Measurements from ENCODE around the gene BEND6. TPM values are rescaled to one million over a fixed set of nuclear protein-coding genes. Genes with fewer than 3 reads are reported as not detected.

Gene BEND6
- polyA plus RNA-seq, 1 donor (not counting 4 experiments of a cell fraction or from before 2014, with no cell fraction given), result 1.0 TPM

DNA sequence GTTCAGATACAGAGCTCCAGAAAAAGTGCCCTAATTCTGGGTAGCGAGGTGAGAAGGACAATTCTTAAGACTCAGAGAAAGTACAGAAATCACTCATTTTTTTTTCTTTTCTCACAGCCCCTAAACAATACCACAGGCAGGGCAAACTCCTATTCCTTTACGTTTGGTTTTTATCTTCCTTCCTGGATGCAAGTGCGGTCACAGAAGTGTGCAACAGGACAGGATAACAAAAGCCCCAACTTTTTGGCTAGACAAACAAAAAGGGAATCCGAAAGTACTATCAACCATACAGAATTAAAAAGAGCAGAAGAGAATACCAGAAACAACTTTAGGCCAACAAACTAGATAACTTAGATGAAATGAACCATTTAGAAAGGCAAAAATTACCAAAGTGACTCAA lies 18.4 kb upstream of the BEND6 start:
- Histone ChIP-seq H3K4me2 (ENCODE audit: control insufficient read depth, extremely low read depth, insufficient read depth, low read depth, low read length) (no peak overlapping the region), H3K79me2 (ENCODE audit: control insufficient read depth, insufficient read depth, low read length) (no peaks in the 10 kb centered on the region)
- no peak for FAIRE-seq

DNA sequence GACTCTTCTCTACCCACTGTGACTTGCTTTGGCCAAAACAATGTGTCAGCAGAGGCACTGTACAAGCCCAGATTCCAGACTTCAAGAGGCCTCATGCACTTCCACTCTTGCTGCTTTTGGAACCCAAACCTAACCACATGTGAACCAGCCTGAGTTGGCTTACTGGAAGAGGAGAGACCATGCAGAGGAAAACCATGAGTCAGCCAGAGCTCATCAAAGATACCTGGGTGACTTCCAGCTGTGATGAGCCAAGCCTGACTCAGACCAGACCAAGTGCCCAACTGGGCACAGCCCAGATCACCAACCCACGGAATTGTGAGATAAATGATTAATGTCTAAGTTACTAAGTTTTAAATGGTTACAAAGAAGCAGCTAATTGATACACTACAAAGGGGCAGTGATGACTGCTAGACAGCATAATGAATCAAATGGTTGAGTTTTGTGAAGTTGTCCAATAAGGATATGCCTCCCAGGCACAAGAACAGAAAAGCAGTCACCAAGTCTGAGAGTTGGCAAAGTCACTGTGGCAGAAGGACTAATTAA lies 16.2 kb upstream of the BEND6 start:
- H3K27ac ChIP-seq (ENCODE audit: control insufficient read depth, insufficient read depth, low read length), result peak overlapping the region; percentile 69
- peak; percentile 99 for FAIRE-seq
- no peaks in the 10 kb centered on the region for H3K36me3 ChIP-seq (ENCODE audit: control insufficient read depth in 2 of 2, extremely low read depth in 1 of 2, insufficient read depth in 2 of 2, low read length in 2 of 2)
- TF ChIP-seq, protein P1, sequence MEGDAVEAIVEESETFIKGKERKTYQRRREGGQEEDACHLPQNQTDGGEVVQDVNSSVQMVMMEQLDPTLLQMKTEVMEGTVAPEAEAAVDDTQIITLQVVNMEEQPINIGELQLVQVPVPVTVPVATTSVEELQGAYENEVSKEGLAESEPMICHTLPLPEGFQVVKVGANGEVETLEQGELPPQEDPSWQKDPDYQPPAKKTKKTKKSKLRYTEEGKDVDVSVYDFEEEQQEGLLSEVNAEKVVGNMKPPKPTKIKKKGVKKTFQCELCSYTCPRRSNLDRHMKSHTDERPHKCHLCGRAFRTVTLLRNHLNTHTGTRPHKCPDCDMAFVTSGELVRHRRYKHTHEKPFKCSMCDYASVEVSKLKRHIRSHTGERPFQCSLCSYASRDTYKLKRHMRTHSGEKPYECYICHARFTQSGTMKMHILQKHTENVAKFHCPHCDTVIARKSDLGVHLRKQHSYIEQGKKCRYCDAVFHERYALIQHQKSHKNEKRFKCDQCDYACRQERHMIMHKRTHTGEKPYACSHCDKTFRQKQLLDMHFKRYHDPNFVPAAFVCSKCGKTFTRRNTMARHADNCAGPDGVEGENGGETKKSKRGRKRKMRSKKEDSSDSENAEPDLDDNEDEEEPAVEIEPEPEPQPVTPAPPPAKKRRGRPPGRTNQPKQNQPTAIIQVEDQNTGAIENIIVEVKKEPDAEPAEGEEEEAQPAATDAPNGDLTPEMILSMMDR (optimal IDR thresholded peaks at IDR 0.05 in 1 of 3, IDR thresholded peaks at IDR 0.05 in 1 of 3, conservative IDR thresholded peaks at IDR 0.05 in 1 of 3; ENCODE audit: extremely low read depth in 1 of 3, insufficient read depth in 2 of 3, low read length in 3 of 3), result no peak
- no peak for TF ChIP-seq EZH2 (IDR thresholded peaks at IDR 0.05; ENCODE audit: low read length)
- peaks cover 11% of the 10 kb centered on the region for H3K4me1 ChIP-seq (ENCODE audit: control insufficient read depth, extremely low read depth, insufficient read depth, low read length)
- H3K27me3 ChIP-seq (ENCODE audit: control insufficient read depth, extremely low read depth, insufficient read depth, low read length), result no peaks in the 10 kb centered on the region
- no peaks in the 10 kb centered on the region for H3K9me3 ChIP-seq (ENCODE audit: control insufficient read depth, low read depth, low read length)
- peak overlapping the region; percentile 54 for H3K4me2 ChIP-seq (ENCODE audit: control insufficient read depth, extremely low read depth, insufficient read depth, low read depth, low read length)
- dilution Hi-C loops (cut with MboI; ENCODE audit: extremely low pct_ligation_motif_present, low sequenced_read_pairs), result no loop called here
- H3K4me3 ChIP-seq (ENCODE audit: control insufficient read depth in 2 of 3, extremely low read depth in 1 of 3, insufficient read depth in 2 of 3, low read depth in 1 of 3, low read length in 3 of 3), result no peak overlapping the region
- no peaks in the 10 kb centered on the region for H4K20me1 ChIP-seq (ENCODE audit: control insufficient read depth, extremely low read depth, insufficient read depth, low read length)
- H3K9me1 ChIP-seq (ENCODE audit: control insufficient read depth, extremely low read depth, insufficient read depth, low read length), result no peaks in the 10 kb centered on the region
- H3K9ac ChIP-seq (ENCODE audit: control insufficient read depth, extremely low read depth, insufficient read depth, low read length), result no peak overlapping the region
- no peak overlapping the region for H2AFZ ChIP-seq (ENCODE audit: control insufficient read depth, low read length)
- H3K79me2 ChIP-seq (ENCODE audit: control insufficient read depth, insufficient read depth, low read length), result no peaks in the 10 kb centered on the region
- DNase-seq (ENCODE audit: low read depth, low spot score), result peak; percentile 98

More for the DNA sequence above, 18.4 kb upstream of the BEND6 start:
- Histone ChIP-seq H3K4me3 (ENCODE audit: control insufficient read depth in 2 of 3, extremely low read depth in 1 of 3, insufficient read depth in 2 of 3, low read depth in 1 of 3, low read length in 3 of 3) (no peak overlapping the region), H3K36me3 (ENCODE audit: control insufficient read depth in 2 of 2, extremely low read depth in 1 of 2, insufficient read depth in 2 of 2, low read length in 2 of 2) (no peaks in the 10 kb centered on the region), H3K9ac (ENCODE audit: control insufficient read depth, extremely low read depth, insufficient read depth, low read length) (no peak overlapping the region), H3K4me1 (ENCODE audit: control insufficient read depth, extremely low read depth, insufficient read depth, low read length) (peaks cover 11% of the 10 kb centered on the region), H3K27me3 (ENCODE audit: control insufficient read depth, extremely low read depth, insufficient read depth, low read length) (no peaks in the 10 kb centered on the region), H3K27ac (ENCODE audit: control insufficient read depth, insufficient read depth, low read length) (no peak overlapping the region), H3K9me3 (ENCODE audit: control insufficient read depth, low read depth, low read length) (no peaks in the 10 kb centered on the region), H2AFZ (ENCODE audit: control insufficient read depth, low read length) (no peak overlapping the region), H4K20me1 (ENCODE audit: control insufficient read depth, extremely low read depth, insufficient read depth, low read length) (no peaks in the 10 kb centered on the region), H3K9me1 (ENCODE audit: control insufficient read depth, extremely low read depth, insufficient read depth, low read length) (no peaks in the 10 kb centered on the region)
- dilution Hi-C loops (cut with MboI; ENCODE audit: extremely low pct_ligation_motif_present, low sequenced_read_pairs), result no loop called here
- no peak for TF ChIP-seq EZH2 (IDR thresholded peaks at IDR 0.05; ENCODE audit: low read length)
- TF ChIP-seq, protein P1 (optimal IDR thresholded peaks at IDR 0.05 in 1 of 3, IDR thresholded peaks at IDR 0.05 in 1 of 3, conservative IDR thresholded peaks at IDR 0.05 in 1 of 3; ENCODE audit: extremely low read depth in 1 of 3, insufficient read depth in 2 of 3, low read length in 3 of 3), result no peak
- no peak for DNase-seq (ENCODE audit: low read depth, low spot score)

Data from keratinocyte (primary cell).